Measurements from ENCODE around the gene ARHGAP20.

ARHGAP20 gene

DNA sequence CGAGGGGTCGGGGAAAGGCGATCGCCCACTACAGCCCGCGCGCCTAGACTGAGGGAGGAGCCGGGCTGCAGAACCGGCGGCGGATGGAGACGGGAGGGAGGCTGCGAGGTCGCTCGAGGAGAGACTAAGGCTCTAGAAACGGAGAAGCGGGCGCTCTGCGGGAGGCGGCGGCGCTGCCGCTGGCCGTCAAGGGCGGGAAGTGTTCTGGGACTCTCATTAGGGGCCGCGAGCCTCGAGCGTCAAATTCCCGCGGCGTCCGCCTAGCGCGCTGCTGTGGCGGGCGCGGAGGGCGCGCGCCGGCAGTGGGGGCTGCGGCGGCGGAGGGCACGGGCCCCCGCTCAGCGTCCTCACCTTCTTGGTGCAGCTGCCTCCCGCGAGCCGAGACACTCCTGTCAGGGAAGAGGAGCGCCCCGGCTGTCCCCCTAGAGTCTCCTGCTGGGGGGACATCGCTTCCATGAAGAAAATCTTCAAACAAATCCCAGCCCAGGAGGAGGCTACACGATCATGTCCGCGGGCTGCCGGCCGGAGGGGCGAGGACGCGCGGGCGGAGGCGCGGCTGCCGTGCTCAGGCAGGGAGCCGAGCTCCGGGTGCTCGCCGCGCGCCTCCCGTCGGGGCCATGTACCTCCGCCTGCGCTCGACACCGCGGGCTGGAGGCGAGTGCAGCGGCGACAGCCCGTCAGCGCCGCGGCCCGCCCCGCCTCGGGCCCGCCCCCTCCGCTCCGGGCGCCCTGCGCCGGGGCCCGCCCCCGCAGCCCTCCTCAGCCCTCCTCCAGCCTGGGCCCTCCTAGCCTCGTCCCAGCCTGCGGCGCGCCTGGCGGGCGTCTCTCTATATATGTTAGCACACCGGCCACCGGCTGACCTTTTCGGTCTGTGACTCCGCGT is at the start of gene ARHGAP20:
TSS of gene ARHGAP20 (minus strand) at position 662 of the 883 bp plus-strand sequence. CDS start at position 456, 206 bp downstream.
- Mint-ChIP-seq H3K27me3 (peaks cover 67% of the 10 kb centered on the region), H3K36me3 (ENCODE audit: low read depth) (no peaks in the 10 kb centered on the region), H3K9me3 (no peaks in the 10 kb centered on the region), H3K4me3 (peak within 1 kb of the TSS; percentile 69), H3K27ac (peak within 1 kb of the TSS; percentile 37), H3K4me1 (ENCODE audit: low read depth) (peaks cover 16% of the 10 kb centered on the region)

GRCh38 chr11:110761991-110762390 is 49.8 kb upstream of the ARHGAP20 start:
- Mint-ChIP-seq H3K9me3 (no peaks in the 10 kb centered on the region), H3K36me3 (ENCODE audit: low read depth) (no peaks in the 10 kb centered on the region), H3K27ac (no peak overlapping the region), H3K4me3 (no peak overlapping the region), H3K4me1 (ENCODE audit: low read depth) (no peaks in the 10 kb centered on the region), H3K27me3 (peaks cover 7% of the 10 kb centered on the region)

DNA sequence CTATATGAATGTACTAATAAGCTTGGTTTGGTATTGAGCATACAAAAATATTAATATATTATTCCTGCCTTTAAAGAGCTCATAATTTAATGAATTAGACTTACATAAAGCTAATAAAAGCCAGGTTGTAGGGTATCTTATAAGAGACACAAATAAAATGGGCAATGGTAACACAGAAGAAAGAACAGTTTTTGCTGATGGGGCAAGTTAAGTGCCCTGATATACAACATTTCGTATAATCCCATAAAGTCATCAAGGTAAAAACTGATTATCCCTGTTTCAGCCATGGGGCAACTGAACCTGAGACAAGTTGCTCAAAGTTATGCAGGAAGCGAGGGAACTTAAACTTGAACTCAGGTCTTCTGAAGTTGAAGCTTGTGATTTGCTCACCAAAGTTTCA is 48.9 kb upstream of the ARHGAP20 start:
- H3K36me3 Mint-ChIP-seq (ENCODE audit: low read depth) = no peaks in the 10 kb centered on the region
- no peak overlapping the region for H3K27ac Mint-ChIP-seq
- no peaks in the 10 kb centered on the region for H3K9me3 Mint-ChIP-seq
- no peaks in the 10 kb centered on the region for H3K4me1 Mint-ChIP-seq (ENCODE audit: low read depth)
- no peak overlapping the region for H3K4me3 Mint-ChIP-seq
- peaks cover 3% of the 10 kb centered on the region for H3K27me3 Mint-ChIP-seq

DNA sequence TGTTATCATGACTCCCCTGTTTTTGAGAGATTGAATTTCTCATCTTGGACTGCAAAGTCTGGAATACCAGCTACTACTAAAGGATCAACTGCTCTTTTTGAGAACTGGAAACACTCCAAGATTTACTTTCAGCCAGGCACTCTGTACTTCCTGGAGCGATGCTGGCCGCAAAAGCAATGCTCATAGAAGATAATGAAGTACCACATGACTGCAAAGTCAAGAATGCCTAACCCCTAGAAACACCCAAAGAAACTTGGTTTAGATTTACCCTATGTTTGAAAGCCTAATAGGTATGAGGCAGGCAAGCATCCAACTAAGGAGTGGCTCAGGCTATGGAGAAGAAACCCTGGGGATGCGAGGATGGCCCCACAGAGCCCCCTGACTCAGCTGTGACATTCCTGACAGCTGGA is 47.7 kb upstream of the ARHGAP20 start:
- no peak overlapping the region for H3K27ac Mint-ChIP-seq
- no peak overlapping the region for H3K4me3 Mint-ChIP-seq
- no peaks in the 10 kb centered on the region for H3K4me1 Mint-ChIP-seq (ENCODE audit: low read depth)
- H3K9me3 Mint-ChIP-seq = no peaks in the 10 kb centered on the region
- no peaks in the 10 kb centered on the region for H3K36me3 Mint-ChIP-seq (ENCODE audit: low read depth)
- H3K27me3 Mint-ChIP-seq = peaks cover 3% of the 10 kb centered on the region

- Mint-ChIP-seq H3K4me1 (ENCODE audit: low read depth) (no peaks in the 10 kb centered on the region), H3K27ac (no peak overlapping the region), H3K36me3 (ENCODE audit: low read depth) (no peaks in the 10 kb centered on the region), H3K4me3 (no peak overlapping the region), H3K27me3 (peaks cover 7% of the 10 kb centered on the region), H3K9me3 (peaks cover 6% of the 10 kb centered on the region)
Measured at GRCh38 chr11:110757962-110758755, 45.9 kb upstream of the ARHGAP20 start.

DNA sequence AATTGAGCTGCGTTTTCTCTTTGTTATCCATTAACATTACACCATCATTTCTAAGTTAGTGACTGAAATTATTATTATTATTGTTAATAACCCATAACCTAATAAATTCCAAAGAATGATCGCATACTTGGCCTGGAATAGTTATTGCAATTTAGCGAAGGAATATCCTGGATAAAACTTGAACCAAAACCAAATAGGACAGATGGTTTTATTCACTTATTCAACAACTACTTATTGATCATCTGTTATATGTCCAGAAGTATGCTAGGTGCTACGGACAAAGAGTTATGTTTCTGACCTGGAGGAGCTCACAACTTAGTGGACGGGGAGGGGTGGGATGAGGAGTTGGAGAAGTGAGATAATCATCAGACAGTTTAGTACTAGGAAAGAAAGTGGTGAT is 44.8 kb upstream of the ARHGAP20 start:
- H3K27me3 Mint-ChIP-seq = peaks cover 9% of the 10 kb centered on the region
- no peaks in the 10 kb centered on the region for H3K4me1 Mint-ChIP-seq (ENCODE audit: low read depth)
- H3K36me3 Mint-ChIP-seq (ENCODE audit: low read depth) = no peaks in the 10 kb centered on the region
- no peak overlapping the region for H3K27ac Mint-ChIP-seq
- H3K4me3 Mint-ChIP-seq = no peak overlapping the region
- H3K9me3 Mint-ChIP-seq = peaks cover 15% of the 10 kb centered on the region

- Mint-ChIP-seq H3K4me3 (no peak overlapping the region), H3K36me3 (ENCODE audit: low read depth) (no peaks in the 10 kb centered on the region), H3K9me3 (peaks cover 26% of the 10 kb centered on the region), H3K27ac (no peak overlapping the region), H3K4me1 (ENCODE audit: low read depth) (no peaks in the 10 kb centered on the region), H3K27me3 (peaks cover 17% of the 10 kb centered on the region)
Measured at GRCh38 chr11:110755941-110756340, 43.7 kb upstream of the ARHGAP20 start.

DNA sequence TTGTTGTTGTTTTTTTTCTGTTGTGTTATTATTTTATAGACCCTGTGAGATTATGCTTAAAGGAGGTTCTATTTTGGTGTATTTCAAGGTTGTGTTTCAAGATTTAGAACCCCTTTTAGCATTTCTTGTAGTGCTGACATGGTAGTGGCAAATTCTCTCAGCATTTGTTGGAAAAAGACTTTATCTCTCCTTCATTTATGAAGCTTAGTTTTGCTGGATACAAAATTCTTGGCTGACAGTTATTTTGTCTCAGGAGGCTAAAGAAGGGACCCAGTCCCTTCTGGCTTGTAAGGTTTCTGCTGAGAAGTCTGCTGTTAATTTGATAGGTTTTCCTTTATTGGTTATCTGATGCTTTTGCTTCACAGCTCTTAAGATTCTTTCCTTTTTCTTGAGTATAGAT is 40.7 kb upstream of the ARHGAP20 start:
- Mint-ChIP-seq H3K4me3 (no peak overlapping the region), H3K27me3 (peaks cover 23% of the 10 kb centered on the region), H3K27ac (no peak overlapping the region), H3K9me3 (peaks cover 33% of the 10 kb centered on the region), H3K36me3 (ENCODE audit: low read depth) (no peaks in the 10 kb centered on the region), H3K4me1 (ENCODE audit: low read depth) (no peaks in the 10 kb centered on the region)

DNA sequence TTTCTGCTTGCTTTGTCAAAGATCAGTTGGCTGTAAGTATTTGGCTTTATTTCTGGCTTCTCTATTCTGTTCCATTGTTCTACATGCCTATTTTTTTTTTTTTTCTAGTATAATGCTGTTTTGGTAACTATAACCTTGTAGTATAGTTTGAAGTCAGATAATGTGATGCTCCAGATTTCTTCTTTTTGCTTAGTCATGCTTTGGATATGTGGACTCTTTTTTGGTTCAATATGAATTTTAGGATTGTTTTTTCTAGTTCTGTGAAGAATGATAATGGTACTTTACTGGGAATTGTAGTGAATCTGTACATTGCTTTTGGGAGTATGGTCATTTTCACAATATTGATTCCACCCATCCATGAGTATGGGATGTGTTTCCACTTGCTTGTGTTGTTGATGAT is 37.9 kb upstream of the ARHGAP20 start:
- Mint-ChIP-seq H3K27me3 (peaks cover 20% of the 10 kb centered on the region), H3K4me1 (ENCODE audit: low read depth) (no peaks in the 10 kb centered on the region), H3K4me3 (no peak overlapping the region), H3K9me3 (peaks cover 33% of the 10 kb centered on the region), H3K27ac (no peak overlapping the region), H3K36me3 (ENCODE audit: low read depth) (no peaks in the 10 kb centered on the region)

- peaks cover 14% of the 10 kb centered on the region for H3K27me3 Mint-ChIP-seq
- H3K27ac Mint-ChIP-seq = no peak overlapping the region
Measured at GRCh38 chr11:110747531-110747930, 35.3 kb upstream of the ARHGAP20 start.

GRCh38 chr11:110738641-110739040 is 26.4 kb upstream of the ARHGAP20 start:
- no peaks in the 10 kb centered on the region for H3K4me1 Mint-ChIP-seq (ENCODE audit: low read depth)
- no peak overlapping the region for H3K27ac Mint-ChIP-seq
- no peak overlapping the region for H3K4me3 Mint-ChIP-seq
- no peaks in the 10 kb centered on the region for H3K9me3 Mint-ChIP-seq
- no peaks in the 10 kb centered on the region for H3K36me3 Mint-ChIP-seq (ENCODE audit: low read depth)
- H3K27me3 Mint-ChIP-seq = peaks cover 8% of the 10 kb centered on the region

More at GRCh38 chr11:110747531-110747930, 35.3 kb upstream of the ARHGAP20 start:
- H3K9me3 Mint-ChIP-seq = peaks cover 22% of the 10 kb centered on the region
- no peaks in the 10 kb centered on the region for H3K36me3 Mint-ChIP-seq (ENCODE audit: low read depth)
- H3K4me3 Mint-ChIP-seq = no peak overlapping the region
- H3K4me1 Mint-ChIP-seq (ENCODE audit: low read depth) = no peaks in the 10 kb centered on the region

DNA sequence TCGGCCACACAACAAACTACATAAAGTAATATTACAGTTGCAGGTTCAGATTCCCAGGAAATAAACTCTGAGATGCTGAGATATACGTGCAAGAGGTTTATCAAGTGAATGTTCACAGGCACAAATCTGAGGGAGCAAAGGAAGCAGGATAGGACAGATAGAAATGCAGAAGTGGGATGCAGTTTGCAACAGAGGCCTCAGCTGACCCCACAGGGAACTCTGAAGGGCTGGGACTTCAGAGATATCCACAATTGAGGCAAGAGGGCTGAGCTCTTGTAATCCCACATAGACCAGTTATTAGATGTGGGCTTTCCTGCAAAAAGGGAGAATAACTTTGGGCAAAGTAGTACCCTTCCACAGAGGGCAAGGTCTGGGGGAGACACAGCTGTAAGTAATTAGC is 25.4 kb upstream of the ARHGAP20 start:
- Mint-ChIP-seq H3K4me3 (no peak overlapping the region), H3K9me3 (no peaks in the 10 kb centered on the region), H3K4me1 (ENCODE audit: low read depth) (no peaks in the 10 kb centered on the region), H3K27me3 (peaks cover 14% of the 10 kb centered on the region), H3K27ac (no peak overlapping the region), H3K36me3 (ENCODE audit: low read depth) (no peaks in the 10 kb centered on the region)

- no peaks in the 10 kb centered on the region for H3K9me3 Mint-ChIP-seq
- H3K36me3 Mint-ChIP-seq (ENCODE audit: low read depth) = no peaks in the 10 kb centered on the region
- H3K4me3 Mint-ChIP-seq = no peak overlapping the region
- H3K4me1 Mint-ChIP-seq (ENCODE audit: low read depth) = no peaks in the 10 kb centered on the region
- peaks cover 14% of the 10 kb centered on the region for H3K27me3 Mint-ChIP-seq
- no peak overlapping the region for H3K27ac Mint-ChIP-seq
Measured at GRCh38 chr11:110736171-110736553, 23.9 kb upstream of the ARHGAP20 start.

DNA sequence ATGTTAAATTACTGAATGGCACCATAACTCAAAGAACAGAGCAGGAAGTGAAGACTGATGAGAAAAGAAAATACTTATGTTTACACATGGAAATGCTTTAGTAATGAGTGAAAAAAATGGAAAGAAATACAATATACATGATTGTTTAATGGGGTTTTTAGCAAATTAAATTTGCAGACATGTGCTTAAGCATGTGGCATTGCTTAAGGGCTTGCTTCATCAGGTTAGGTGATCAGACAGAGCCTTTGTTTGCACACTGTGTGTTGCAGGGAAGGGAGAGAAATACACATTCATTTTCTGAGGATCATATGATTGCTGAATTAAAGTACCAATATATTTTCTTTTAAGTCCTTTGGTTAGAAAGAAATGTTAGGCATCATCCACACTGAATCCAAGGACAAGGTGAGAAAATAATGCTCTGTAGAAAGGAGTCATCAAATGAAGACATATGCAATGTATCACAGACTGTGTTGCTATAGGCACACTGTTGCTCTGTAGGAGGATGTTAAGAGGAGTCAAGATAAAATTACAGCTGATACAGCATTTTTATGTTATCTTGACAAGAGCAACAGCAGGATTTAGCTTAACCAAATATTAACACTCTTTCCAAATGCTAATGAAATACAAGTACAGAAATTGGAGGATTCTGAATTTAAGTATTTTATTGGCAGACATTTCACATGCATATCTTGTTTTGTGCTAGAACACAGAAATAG is 23.4 kb upstream of the ARHGAP20 start:
- Mint-ChIP-seq H3K4me3 (no peak overlapping the region), H3K27me3 (peaks cover 18% of the 10 kb centered on the region), H3K4me1 (ENCODE audit: low read depth) (peaks cover 4% of the 10 kb centered on the region)

GRCh38 chr11:110734790-110735189 is 22.6 kb upstream of the ARHGAP20 start:
- Mint-ChIP-seq H3K4me1 (ENCODE audit: low read depth) (peaks cover 5% of the 10 kb centered on the region), H3K4me3 (no peak overlapping the region), H3K36me3 (ENCODE audit: low read depth) (no peaks in the 10 kb centered on the region), H3K27ac (no peak overlapping the region), H3K27me3 (peaks cover 21% of the 10 kb centered on the region), H3K9me3 (no peaks in the 10 kb centered on the region)

More for the DNA sequence above, 23.4 kb upstream of the ARHGAP20 start:
- Mint-ChIP-seq H3K36me3 (ENCODE audit: low read depth) (no peaks in the 10 kb centered on the region), H3K27ac (no peak overlapping the region), H3K9me3 (no peaks in the 10 kb centered on the region)

Data from stimulated activated naive CD8-positive, alpha-beta T cell treated with anti-CD3 and anti-CD28 coated beads, Interleukin-15, Interleukin-2, amounts not matched to agents 100 ng/mL and 50 ng/mL, for 24 hours (primary cell).